ENCODE data around the gene MTARC1. TPM values are rescaled to one million over a fixed set of nuclear protein-coding genes. Genes with fewer than 3 reads are reported as not detected.
A peak's percentile ranks its signal among the peaks of the same experiment; 100 is the strongest.

Gene MTARC1
- total RNA-seq, 2 donors from 2014 or later = 53.1 to 75.4 TPM

- H3K4me1 ChIP-seq (ENCODE audit: control insufficient read depth, insufficient read depth, low read length) = no peaks in the 10 kb centered on the region
- H3K9me3 Mint-ChIP-seq = no peaks in the 10 kb centered on the region
- peaks cover 61% of the 10 kb centered on the region for H3K36me3 Mint-ChIP-seq (ENCODE audit: low read depth)
- no peak overlapping the region for H3K4me3 ChIP-seq (ENCODE audit: low read length)
- TF ChIP-seq, protein P1, sequence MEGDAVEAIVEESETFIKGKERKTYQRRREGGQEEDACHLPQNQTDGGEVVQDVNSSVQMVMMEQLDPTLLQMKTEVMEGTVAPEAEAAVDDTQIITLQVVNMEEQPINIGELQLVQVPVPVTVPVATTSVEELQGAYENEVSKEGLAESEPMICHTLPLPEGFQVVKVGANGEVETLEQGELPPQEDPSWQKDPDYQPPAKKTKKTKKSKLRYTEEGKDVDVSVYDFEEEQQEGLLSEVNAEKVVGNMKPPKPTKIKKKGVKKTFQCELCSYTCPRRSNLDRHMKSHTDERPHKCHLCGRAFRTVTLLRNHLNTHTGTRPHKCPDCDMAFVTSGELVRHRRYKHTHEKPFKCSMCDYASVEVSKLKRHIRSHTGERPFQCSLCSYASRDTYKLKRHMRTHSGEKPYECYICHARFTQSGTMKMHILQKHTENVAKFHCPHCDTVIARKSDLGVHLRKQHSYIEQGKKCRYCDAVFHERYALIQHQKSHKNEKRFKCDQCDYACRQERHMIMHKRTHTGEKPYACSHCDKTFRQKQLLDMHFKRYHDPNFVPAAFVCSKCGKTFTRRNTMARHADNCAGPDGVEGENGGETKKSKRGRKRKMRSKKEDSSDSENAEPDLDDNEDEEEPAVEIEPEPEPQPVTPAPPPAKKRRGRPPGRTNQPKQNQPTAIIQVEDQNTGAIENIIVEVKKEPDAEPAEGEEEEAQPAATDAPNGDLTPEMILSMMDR (conservative IDR thresholded peaks at IDR 0.05) = no peak
- H3K4me1 Mint-ChIP-seq = no peaks in the 10 kb centered on the region
- no peak overlapping the region for H3K4me3 Mint-ChIP-seq
- H3K27me3 ChIP-seq (ENCODE audit: control insufficient read depth, insufficient read depth, low read length, poor library complexity, severe bottlenecking) = no peaks in the 10 kb centered on the region
- WGBS, 2 experiments (ENCODE audit: insufficient coverage in 1 of 2, insufficient read length in 1 of 2) = 88 to 93% methylated on average over 7 to 8 of the region's 8 CpGs
- H3K9me3 ChIP-seq (ENCODE audit: control insufficient read depth, low read length) = no peaks in the 10 kb centered on the region
- no peaks in the 10 kb centered on the region for H3K27me3 Mint-ChIP-seq (ENCODE audit: insufficient read depth)
- H3K9ac ChIP-seq (ENCODE audit: extremely low read depth, low read length, poor library complexity, severe bottlenecking) = no peak overlapping the region
- no peak overlapping the region for H3K27ac Mint-ChIP-seq
- DNase-seq = peak; percentile 48
- no peak overlapping the region for H3K27ac ChIP-seq (ENCODE audit: low read depth, low read length)
- peaks cover 19% of the 10 kb centered on the region for H3K36me3 ChIP-seq (ENCODE audit: control insufficient read depth, insufficient read depth, low read length)
Observed at GRCh38 chr1:220809704-220810103, 23.0 kb downstream of the MTARC1 start.

- no peaks in the 10 kb centered on the region for H3K9me3 ChIP-seq (ENCODE audit: control insufficient read depth, low read length)
- peak; percentile 90 for DNase-seq
- no peaks in the 10 kb centered on the region for H3K27me3 ChIP-seq (ENCODE audit: control insufficient read depth, insufficient read depth, low read length, poor library complexity, severe bottlenecking)
- Mint-ChIP-seq H3K9me3 (no peaks in the 10 kb centered on the region), H3K27ac (peak overlapping the region; percentile 26), H3K27me3 (ENCODE audit: insufficient read depth) (no peaks in the 10 kb centered on the region), H3K36me3 (ENCODE audit: low read depth) (peaks cover 60% of the 10 kb centered on the region), H3K4me1 (no peaks in the 10 kb centered on the region), H3K4me3 (peak overlapping the region; percentile 34)
- 34 to 46% methylated on average over 10 to 20 of the region's 20 CpGs for WGBS, 2 experiments (ENCODE audit: insufficient coverage in 1 of 2, insufficient read length in 1 of 2)
- no peak overlapping the region for H3K27ac ChIP-seq (ENCODE audit: low read depth, low read length)
- H3K4me1 ChIP-seq (ENCODE audit: control insufficient read depth, insufficient read depth, low read length) = no peaks in the 10 kb centered on the region
- H3K4me3 ChIP-seq (ENCODE audit: low read length) = no peak overlapping the region
- TF ChIP-seq, protein P1 (conservative IDR thresholded peaks at IDR 0.05) = peak; percentile 94
- H3K36me3 ChIP-seq (ENCODE audit: control insufficient read depth, insufficient read depth, low read length) = peaks cover 19% of the 10 kb centered on the region
- no peak overlapping the region for H3K9ac ChIP-seq (ENCODE audit: extremely low read depth, low read length, poor library complexity, severe bottlenecking)
Observed at GRCh38 chr1:220810179-220810653, 23.5 kb downstream of the MTARC1 start.

- Histone ChIP-seq H3K27ac (ENCODE audit: low read depth, low read length) (no peak overlapping the region), H3K27me3 (ENCODE audit: control insufficient read depth, insufficient read depth, low read length, poor library complexity, severe bottlenecking) (no peaks in the 10 kb centered on the region), H3K4me1 (ENCODE audit: control insufficient read depth, insufficient read depth, low read length) (no peaks in the 10 kb centered on the region), H3K36me3 (ENCODE audit: control insufficient read depth, insufficient read depth, low read length) (peaks cover 18% of the 10 kb centered on the region), H3K4me3 (ENCODE audit: low read length) (no peak overlapping the region), H3K9ac (ENCODE audit: extremely low read depth, low read length, poor library complexity, severe bottlenecking) (no peak overlapping the region), H3K9me3 (ENCODE audit: control insufficient read depth, low read length) (no peaks in the 10 kb centered on the region)
- TF ChIP-seq, protein P1 (conservative IDR thresholded peaks at IDR 0.05) = no peak
- 94 to 100% methylated on average over 2 of the region's 2 CpGs for WGBS, 2 experiments (ENCODE audit: insufficient coverage in 1 of 2, insufficient read length in 1 of 2)
- Mint-ChIP-seq H3K4me3 (no peak overlapping the region), H3K9me3 (no peaks in the 10 kb centered on the region), H3K4me1 (no peaks in the 10 kb centered on the region), H3K36me3 (ENCODE audit: low read depth) (peaks cover 60% of the 10 kb centered on the region), H3K27me3 (ENCODE audit: insufficient read depth) (no peaks in the 10 kb centered on the region), H3K27ac (no peak overlapping the region)
- DNase-seq = no peak
Observed at GRCh38 chr1:220810963-220811362, 24.2 kb downstream of the MTARC1 start.
